ENCODE results near the gene C11orf71. TPM values are rescaled to one million over a fixed set of nuclear protein-coding genes. Genes with fewer than 3 reads are reported as not detected.

The C11orf71 gene
- total RNA-seq, 1 experiment from 2014 or later, result 4.3 TPM

DNA sequence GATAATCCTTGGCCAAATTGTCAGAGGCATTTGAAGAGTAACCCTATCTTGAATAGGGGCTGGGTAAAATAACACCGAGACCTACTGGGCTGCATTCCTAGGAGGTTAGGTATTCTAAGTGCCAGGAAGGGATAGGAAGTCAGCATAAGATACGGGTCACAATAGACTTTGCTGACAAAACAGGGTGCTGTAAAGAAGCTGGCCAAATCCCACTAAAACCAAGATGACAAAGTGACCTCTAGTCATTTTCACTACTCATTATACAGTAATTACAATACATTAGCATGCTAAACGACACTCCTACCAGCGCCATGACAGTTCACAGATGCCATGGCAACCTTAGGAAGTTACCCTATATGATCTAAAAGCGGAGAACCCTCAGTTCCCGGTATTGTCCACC is 38.0 kb upstream of the C11orf71 start:
- no peak for DNase-seq (ENCODE audit: low read depth, low spot score)
- CTCF ChIA-PET, result no interaction called here
- 0 out of 4 replicates have a peak, but pooled peaks cover 0 to 5% of the 10 kb centered on the region in 2 experiments for H3K36me3 ChIP-seq (ENCODE audit: control insufficient read depth in 1 of 2, insufficient read depth in 2 of 2, low read length in 2 of 2)

More for the DNA sequence above, 38.0 kb upstream of the C11orf71 start:
- Histone ChIP-seq H4K20me1 (ENCODE audit: insufficient read depth) (no peaks in the 10 kb centered on the region), H3K9ac (ENCODE audit: low read length) (no peak overlapping the region), H3K4me1 (ENCODE audit: control insufficient read depth in 1 of 2, insufficient read depth in 2 of 2, low read length in 2 of 2) (peaks cover 5 to 19% of the 10 kb centered on the region in 2 experiments; a peak in 3 of 4 replicates), H2AFZ (ENCODE audit: low read depth, low read length, poor library complexity, severe bottlenecking) (no peak overlapping the region), H3K9me3 (ENCODE audit: control insufficient read depth in 1 of 2, insufficient read depth in 1 of 2, low read depth in 1 of 2, low read length in 2 of 2) (no peaks in the 10 kb centered on the region), H3K27ac (ENCODE audit: low read depth, low read length) (no peak overlapping the region), H3K27me3 (ENCODE audit: insufficient read depth, low read length) (no peaks in the 10 kb centered on the region), H3K79me2 (ENCODE audit: insufficient read depth, low read length) (peaks cover 40% of the 10 kb centered on the region), H3K4me3 (replicated peaks in 1 of 2; ENCODE audit: low read depth in 1 of 2, low read length in 2 of 2) (no peak overlapping the region), H3K9me2 (ENCODE audit: insufficient read depth) (no peaks in the 10 kb centered on the region), H3K4me2 (ENCODE audit: low read length) (peak overlapping the region; percentile 88; the same call in 1 of the 2 replicates)
- no peak for TF ChIP-seq POLR2A (IDR thresholded peaks at IDR 0.05; ENCODE audit: borderline replicate concordance, extremely low read depth, insufficient read depth, insufficient read length)
- no peak for TF ChIP-seq CBX3 (IDR thresholded peaks at IDR 0.05; ENCODE audit: low read depth)
- TF ChIP-seq, protein P1, sequence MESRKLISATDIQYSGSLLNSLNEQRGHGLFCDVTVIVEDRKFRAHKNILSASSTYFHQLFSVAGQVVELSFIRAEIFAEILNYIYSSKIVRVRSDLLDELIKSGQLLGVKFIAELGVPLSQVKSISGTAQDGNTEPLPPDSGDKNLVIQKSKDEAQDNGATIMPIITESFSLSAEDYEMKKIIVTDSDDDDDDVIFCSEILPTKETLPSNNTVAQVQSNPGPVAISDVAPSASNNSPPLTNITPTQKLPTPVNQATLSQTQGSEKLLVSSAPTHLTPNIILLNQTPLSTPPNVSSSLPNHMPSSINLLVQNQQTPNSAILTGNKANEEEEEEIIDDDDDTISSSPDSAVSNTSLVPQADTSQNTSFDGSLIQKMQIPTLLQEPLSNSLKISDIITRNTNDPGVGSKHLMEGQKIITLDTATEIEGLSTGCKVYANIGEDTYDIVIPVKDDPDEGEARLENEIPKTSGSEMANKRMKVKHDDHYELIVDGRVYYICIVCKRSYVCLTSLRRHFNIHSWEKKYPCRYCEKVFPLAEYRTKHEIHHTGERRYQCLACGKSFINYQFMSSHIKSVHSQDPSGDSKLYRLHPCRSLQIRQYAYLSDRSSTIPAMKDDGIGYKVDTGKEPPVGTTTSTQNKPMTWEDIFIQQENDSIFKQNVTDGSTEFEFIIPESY (IDR thresholded peaks at IDR 0.05; ENCODE audit: extremely low read depth, insufficient replicate concordance, low read length), result no peak
- TF ChIP-seq, protein P2, sequence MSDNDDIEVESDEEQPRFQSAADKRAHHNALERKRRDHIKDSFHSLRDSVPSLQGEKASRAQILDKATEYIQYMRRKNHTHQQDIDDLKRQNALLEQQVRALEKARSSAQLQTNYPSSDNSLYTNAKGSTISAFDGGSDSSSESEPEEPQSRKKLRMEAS (IDR thresholded peaks at IDR 0.05), result no peak
- TF ChIP-seq POLR2AphosphoS5 (IDR thresholded peaks at IDR 0.05; ENCODE audit: low read depth, low read length), result no peak
- TF ChIP-seq TCF7L2 (IDR thresholded peaks at IDR 0.05; ENCODE audit: borderline replicate concordance, extremely low read depth, insufficient read depth, insufficient read length), result no peak
- no peak for TF ChIP-seq JUND (IDR thresholded peaks at IDR 0.05)
- TF ChIP-seq, protein P3, sequence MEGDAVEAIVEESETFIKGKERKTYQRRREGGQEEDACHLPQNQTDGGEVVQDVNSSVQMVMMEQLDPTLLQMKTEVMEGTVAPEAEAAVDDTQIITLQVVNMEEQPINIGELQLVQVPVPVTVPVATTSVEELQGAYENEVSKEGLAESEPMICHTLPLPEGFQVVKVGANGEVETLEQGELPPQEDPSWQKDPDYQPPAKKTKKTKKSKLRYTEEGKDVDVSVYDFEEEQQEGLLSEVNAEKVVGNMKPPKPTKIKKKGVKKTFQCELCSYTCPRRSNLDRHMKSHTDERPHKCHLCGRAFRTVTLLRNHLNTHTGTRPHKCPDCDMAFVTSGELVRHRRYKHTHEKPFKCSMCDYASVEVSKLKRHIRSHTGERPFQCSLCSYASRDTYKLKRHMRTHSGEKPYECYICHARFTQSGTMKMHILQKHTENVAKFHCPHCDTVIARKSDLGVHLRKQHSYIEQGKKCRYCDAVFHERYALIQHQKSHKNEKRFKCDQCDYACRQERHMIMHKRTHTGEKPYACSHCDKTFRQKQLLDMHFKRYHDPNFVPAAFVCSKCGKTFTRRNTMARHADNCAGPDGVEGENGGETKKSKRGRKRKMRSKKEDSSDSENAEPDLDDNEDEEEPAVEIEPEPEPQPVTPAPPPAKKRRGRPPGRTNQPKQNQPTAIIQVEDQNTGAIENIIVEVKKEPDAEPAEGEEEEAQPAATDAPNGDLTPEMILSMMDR (IDR thresholded peaks at IDR 0.05 in 2 of 3, conservative IDR thresholded peaks at IDR 0.05 in 1 of 3; ENCODE audit: borderline replicate concordance in 1 of 3, insufficient read depth in 1 of 3, low read depth in 2 of 3, low read length in 2 of 3), result no peak
- no peak for TF ChIP-seq EGR1 (IDR thresholded peaks at IDR 0.05; ENCODE audit: low read depth)
- TF ChIP-seq, protein P4, sequence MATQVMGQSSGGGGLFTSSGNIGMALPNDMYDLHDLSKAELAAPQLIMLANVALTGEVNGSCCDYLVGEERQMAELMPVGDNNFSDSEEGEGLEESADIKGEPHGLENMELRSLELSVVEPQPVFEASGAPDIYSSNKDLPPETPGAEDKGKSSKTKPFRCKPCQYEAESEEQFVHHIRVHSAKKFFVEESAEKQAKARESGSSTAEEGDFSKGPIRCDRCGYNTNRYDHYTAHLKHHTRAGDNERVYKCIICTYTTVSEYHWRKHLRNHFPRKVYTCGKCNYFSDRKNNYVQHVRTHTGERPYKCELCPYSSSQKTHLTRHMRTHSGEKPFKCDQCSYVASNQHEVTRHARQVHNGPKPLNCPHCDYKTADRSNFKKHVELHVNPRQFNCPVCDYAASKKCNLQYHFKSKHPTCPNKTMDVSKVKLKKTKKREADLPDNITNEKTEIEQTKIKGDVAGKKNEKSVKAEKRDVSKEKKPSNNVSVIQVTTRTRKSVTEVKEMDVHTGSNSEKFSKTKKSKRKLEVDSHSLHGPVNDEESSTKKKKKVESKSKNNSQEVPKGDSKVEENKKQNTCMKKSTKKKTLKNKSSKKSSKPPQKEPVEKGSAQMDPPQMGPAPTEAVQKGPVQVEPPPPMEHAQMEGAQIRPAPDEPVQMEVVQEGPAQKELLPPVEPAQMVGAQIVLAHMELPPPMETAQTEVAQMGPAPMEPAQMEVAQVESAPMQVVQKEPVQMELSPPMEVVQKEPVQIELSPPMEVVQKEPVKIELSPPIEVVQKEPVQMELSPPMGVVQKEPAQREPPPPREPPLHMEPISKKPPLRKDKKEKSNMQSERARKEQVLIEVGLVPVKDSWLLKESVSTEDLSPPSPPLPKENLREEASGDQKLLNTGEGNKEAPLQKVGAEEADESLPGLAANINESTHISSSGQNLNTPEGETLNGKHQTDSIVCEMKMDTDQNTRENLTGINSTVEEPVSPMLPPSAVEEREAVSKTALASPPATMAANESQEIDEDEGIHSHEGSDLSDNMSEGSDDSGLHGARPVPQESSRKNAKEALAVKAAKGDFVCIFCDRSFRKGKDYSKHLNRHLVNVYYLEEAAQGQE (IDR thresholded peaks at IDR 0.05; ENCODE audit: low read depth), result no peak
- no peak for TF ChIP-seq SIN3A (IDR thresholded peaks at IDR 0.05; ENCODE audit: low read depth)
- ATAC-seq, result no peak
- ChIA-PET POLR2A (interaction anchor here (0.6 kb wide), 1 partner anchor 9 kb away, joined by 3 read pairs; no protein-coding TSS in a partner anchor), RAD21 (ENCODE audit: low non-redundant PET in 1 of 2, low total read pairs in 2 of 2, uncharacterized antibody in 2 of 2, unreplicated experiment in 2 of 2) (no interaction called here)
- no TSS peak for BruUV-seq (replicated peaks)
- intact Hi-C loops (cut with micrococcal nuclease), result no loop called here

All from HCT116 (cell line).